Measurements from ENCODE around the gene OMA1.
"Not testable (repeated sequence)": the region's sequence is repeated elsewhere in the genome, so short reads cannot be mapped to it uniquely, and the experiment has no call there.

OMA1 gene

DNA sequence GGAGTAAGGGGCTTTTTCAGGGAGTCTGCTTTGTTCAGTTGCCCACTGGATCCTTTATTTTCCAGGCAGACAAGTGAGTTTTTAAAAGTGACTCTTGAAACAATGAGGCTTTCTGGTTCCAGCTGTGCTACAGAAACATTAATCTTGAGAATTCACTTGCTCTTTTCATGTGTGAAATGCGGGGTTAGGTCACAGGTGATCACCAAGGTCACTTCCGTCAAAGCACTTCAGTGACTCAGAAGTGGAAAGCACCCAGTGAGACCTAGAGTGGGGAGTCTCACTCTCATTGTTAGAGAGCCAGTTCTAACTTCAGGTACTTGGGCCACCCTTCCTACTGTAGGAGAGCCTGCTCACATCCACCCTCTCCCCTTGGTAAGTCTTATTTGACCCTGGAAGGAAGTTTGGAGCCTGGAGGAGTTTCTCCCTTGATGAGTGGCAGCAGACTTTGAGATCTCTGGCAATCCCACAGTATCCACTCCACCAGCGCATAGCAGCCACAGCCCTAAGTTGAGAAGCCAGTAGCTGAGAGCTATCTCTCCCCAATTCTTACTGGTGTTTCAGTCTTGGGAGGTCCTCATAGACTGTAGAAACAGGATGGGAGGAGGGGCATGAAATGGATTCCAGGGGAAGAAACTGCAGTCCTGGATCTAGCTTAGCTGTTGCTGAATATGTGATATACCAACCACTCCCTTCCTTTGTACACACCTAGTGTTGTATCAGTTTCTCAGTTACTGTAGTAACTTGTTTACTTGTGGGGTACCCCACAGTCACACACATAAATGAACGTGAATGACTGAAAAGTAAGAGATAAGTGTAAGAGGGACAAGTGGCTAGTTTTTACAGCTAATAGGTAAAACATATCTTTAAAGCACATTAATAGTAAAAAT is 27.4 kb upstream of the OMA1 start:
- DNase-seq, result no peak

GRCh38 chr1:58573138-58573537 is 26.6 kb upstream of the OMA1 start:
- DNase-seq, result no peak

- no peak for DNase-seq
Measured at GRCh38 chr1:58572690-58573089, 26.2 kb upstream of the OMA1 start.

- DNase-seq, result no peak
Measured at GRCh38 chr1:58571616-58572015, 25.1 kb upstream of the OMA1 start.

- DNase-seq, result no peak
Measured at GRCh38 chr1:58570817-58571216, 24.3 kb upstream of the OMA1 start.

- DNase-seq, result no peak
Measured at GRCh38 chr1:58570094-58570493, 23.6 kb upstream of the OMA1 start.

- DNase-seq, result no peak
Measured at GRCh38 chr1:58568911-58569310, 22.4 kb upstream of the OMA1 start.

- DNase-seq, result no peak
Measured at GRCh38 chr1:58568271-58568860, 21.8 kb upstream of the OMA1 start.

DNA sequence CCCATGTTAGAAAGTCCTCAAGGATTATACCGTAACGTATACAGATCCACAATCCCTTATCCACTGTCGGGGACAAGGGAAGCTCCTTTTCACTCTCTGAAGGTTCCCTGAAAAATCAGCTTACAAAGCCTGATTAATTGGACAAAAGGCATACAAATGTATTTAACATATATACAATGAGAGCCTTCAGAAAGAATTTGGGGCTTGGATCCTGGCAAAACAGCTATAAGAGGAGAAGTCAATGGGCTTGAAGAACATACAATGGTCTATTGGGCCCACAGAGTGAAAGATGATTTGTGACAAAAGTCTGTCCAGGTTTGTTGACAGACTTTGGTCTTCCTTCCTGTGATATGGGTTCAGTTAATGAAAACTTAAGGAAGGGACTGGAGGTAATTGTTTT is 19.8 kb upstream of the OMA1 start:
- DNase-seq, result no peak

DNA sequence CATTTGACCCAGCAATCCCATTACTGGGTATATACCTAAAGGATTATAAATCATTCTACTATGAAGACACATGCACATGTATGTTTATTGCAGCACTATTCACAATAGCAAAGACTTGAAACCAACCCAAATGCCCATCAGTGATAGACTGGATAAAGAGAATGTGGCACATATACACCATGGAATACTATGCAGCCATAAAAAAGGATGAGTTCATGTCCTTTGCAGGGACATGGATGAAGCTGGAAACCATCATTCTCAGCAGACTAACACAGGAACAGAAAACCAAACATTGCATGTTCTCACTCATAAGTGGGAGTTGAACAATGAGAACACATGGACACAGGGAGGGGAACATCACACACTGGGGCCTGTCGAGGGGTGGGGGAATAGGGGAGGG is 17.2 kb upstream of the OMA1 start:
- DNase-seq, result not testable (repeated sequence)

DNA sequence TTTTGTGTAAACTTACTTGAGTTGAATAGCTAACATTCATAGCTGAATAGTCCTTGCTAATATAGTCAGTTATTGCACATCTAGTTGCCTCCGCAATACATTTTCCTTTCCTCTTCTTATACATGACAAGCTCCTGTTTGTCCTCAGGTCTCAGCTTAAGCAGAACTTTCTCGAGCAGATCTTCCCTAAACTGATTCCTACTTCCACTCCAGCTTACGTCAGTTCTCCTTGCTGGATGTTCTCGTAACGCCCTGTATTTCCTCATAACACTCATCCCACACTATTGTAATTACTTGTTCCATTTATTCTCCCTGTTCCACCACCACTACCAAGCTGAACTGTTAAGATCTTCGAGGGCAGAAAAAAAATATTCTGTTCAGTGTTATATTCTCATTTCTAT is 15.1 kb upstream of the OMA1 start:
- DNase-seq, result no peak

DNA sequence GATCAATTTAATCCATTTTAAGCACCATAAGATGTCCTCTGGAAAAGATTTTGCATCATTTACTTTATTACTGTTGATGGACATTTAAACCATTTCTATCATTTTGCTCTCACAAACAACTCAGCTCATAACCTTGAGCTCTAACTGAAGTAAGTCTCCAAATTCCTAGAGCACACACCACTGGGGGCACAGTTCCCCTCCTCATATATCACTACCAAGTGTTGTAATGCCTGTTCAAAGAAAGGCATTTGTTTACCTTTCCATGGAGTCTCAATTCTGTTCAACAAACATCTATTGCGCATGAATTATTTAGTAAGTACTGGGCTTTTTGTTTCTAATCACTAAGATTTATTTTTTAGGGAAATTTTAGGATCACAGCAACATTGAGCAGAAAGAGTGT is 8.9 kb upstream of the OMA1 start:
- DNase-seq, result no peak

- DNase-seq, result no peak
Measured at GRCh38 chr1:58551186-58552140, 4.9 kb upstream of the OMA1 start.

DNA sequence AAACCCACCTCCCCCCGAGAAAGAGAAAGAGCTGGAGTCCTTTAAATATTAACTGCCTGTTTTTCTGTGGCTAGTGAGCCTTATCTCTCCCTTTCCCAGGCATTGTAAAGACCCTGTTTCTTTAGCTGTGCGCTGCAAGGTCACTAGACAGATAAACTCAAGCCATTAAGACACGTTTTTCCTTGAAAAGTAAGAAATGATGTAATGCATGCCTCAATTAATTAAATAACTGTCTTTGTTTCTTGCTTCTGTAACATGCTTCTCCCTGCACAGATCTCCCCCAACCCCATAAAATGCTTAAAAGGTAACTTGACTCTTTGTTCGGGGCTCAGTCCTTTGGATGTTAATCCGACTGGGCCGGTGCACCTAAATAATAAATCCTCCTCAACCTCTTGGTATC is 2.8 kb upstream of the OMA1 start:
- DNase-seq, result not testable (repeated sequence)

- DNase-seq, result peak; percentile 59
Measured at GRCh38 chr1:58548371-58548770, 1.8 kb upstream of the OMA1 start.

DNA sequence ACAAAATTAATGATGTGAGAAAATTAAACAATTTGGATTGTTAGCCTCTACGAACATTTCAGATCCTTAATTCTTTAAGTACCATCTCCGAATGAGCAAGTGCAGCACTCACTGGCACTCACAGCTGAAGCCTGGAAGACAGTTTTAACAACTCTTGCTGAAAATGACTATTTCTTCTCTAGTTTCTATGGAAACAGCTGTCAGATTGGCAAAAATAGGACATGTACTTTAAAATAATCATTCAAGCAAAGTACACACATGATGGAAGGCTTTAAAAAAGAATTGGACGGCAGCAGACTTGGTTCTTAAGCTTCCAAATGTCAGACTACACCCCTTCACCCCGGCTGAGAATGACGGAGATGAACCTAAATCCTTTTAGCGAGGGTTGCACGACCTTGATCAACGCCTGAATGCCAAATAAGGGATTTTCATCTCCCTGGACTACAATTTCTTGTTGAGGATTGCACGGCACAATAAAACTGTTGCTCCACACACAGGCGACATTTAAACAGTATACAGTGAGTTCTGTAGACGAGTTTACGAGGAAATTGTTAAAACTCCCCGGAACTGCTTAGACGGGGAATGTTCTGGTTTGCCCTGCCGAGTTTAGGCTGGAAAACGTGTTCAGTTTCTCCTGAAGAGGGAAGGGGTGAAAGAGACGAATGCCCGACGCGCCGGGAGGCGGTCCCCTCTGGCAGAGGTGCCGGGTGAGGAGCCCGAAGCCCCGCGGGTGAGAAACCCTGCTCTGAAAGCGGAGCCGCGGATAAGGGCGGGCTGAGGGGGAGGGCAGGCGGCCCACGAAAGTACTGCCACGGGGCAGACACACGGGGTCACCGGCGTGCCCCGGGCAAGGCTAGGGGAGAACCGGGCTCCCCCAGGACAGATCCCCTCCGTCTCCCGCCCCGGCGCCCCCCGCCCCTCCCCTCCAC is 671 bp downstream of the OMA1 start:
- DNase-seq, result peak; percentile 70

- DNase-seq, result no peak
Measured at GRCh38 chr1:58543260-58543659, 3.3 kb downstream of the OMA1 start.

DNA sequence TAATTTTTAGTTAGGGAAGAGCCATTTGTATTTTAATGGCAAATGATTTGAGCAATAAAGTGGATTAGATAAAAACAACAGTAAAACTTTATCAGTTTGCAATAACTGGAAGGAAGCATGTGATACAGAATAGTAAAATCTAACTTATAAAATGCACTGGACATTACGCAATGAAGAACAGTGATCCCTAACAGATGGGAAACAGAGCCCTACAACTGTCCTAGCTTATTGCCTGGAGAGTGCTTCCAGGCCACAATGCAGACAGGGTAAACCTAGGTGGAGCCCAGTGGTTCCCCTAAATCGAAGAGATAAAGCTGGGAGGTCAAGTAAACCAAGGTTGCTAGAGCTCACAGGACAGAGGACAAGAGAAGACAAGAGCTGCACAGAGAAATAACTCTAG is 7.0 kb downstream of the OMA1 start:
- peak; percentile 19 for DNase-seq

DNA sequence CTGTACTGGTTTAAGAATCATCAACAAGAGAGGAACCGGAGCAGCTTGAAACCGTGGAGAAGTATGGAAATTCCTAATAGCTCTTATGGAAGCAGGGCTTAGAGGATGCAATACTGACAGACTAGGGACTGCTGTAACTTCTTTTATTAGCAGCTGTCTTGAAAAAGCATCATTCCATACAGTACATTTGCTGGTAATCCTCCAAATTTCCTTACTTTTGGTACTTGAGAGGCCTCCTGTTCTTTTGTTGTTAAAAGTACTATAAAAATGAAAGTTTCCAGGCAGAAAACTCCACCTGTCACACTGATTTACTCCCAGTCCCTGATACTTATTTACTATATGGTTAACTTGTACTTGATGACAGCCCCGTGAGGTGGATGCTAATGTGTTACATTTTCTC is 7.7 kb downstream of the OMA1 start:
- no peak for DNase-seq

DNA sequence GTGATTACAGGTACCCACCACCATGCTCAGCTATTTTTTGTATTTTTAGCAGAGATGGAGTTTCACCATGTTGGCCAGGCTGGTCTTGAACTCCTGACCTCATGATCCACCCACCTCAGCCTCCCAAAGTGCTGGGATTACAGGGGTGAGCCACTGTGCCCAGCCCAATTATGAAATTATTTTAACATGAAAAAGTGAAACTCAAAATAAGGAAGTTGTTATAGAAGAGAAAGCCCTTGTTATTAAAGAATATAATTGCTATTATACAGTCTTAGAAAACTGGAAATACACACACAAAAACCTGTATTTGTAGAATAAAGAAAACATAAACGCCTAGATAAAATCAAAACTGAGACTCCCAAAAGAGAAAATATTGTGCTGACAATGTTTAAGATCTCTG is 14.7 kb downstream of the OMA1 start:
- DNase-seq, result peak; percentile 69

GRCh38 chr1:58529284-58529683 is 17.2 kb downstream of the OMA1 start:
- no peak for DNase-seq

DNA sequence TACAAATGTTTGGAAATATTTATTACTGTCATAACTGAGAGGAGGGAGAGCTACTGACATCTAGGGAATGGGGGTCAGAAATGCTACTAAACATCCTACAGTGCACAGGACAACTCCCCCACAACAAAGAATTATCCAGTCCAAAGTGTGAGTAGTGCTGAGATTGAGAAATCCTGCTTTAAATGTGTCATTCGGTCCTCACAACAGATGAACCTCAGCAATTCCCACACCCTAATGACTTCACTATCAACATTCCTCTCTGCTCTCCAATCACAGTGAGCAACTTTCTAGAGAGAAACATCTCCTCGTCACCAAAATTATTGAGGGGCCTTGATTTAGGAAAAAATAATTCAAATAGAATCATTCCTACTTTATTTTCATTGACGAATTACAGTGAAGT is 18.0 kb downstream of the OMA1 start:
- no peak for DNase-seq
